ENCODE data around the gene BCKDK. TPM values are rescaled to one million over a fixed set of nuclear protein-coding genes. Genes with fewer than 3 reads are reported as not detected.
A peak's percentile ranks its signal among the peaks of the same experiment; 100 is the strongest.

The BCKDK gene
- total and polyA plus RNA-seq, 2 of the 13 experiments (the other 11 are each of a cell fraction or from before 2014, with no cell fraction given) = 24.9 to 42.6 TPM

- peaks cover 20 to 31% of the 10 kb centered on the region in 2 experiments for H3K36me3 ChIP-seq (replicated peaks in 1 of 2; ENCODE audit: control insufficient read depth in 1 of 2, insufficient read depth in 2 of 2, low read length in 2 of 2)
- in situ Hi-C loops (cut with HindIII; ENCODE audit: extremely low pct_ligation_motif_present, low pct_unique_long_range_greater_than_20kb) = no loop called here
- FAIRE-seq (no peak), DNase-seq (ENCODE audit: low spot score) (no peak), ATAC-seq (no peak)
- H3K4me3 ChIP-seq (replicated peaks in 1 of 3; ENCODE audit: insufficient read depth in 1 of 3, low read depth in 2 of 3, low read length in 3 of 3) = no peak overlapping the region
- ChIA-PET CTCF (ENCODE audit: low intra/inter-chr PET ratio, low total read pairs) (no interaction called here), POLR2A (no interaction called here)
- no peak overlapping the region for H3K9ac ChIP-seq (ENCODE audit: insufficient read depth, low read depth, low read length)
- no peaks in the 10 kb centered on the region for H3K9me3 ChIP-seq (ENCODE audit: low read length)
- TF ChIP-seq RBM22 (optimal IDR thresholded peaks at IDR 0.05; ENCODE audit: low read length) (peak; percentile 22), RCOR2 (CRISPR knock-in tag; IDR thresholded peaks at IDR 0.05) (no peak)
- H2AFZ ChIP-seq (ENCODE audit: low read length) = no peak overlapping the region
- H3K79me2 ChIP-seq (ENCODE audit: insufficient read depth, low read length) = no peaks in the 10 kb centered on the region
- no peaks in the 10 kb centered on the region for H3K4me1 ChIP-seq (ENCODE audit: insufficient read depth, low read length)
- no peak overlapping the region for H3K27ac ChIP-seq (ENCODE audit: extremely low read length, insufficient read depth, low read length)
- 93% methylated on average over 9 of the region's 9 CpGs for WGBS (ENCODE audit: low lambda C conversion rate)
- H3K27me3 ChIP-seq (ENCODE audit: control insufficient read depth in 1 of 2, insufficient read depth in 2 of 2, low read length in 2 of 2) = no peaks in the 10 kb centered on the region
- no peak overlapping the region for H3K4me2 ChIP-seq (ENCODE audit: low read depth, low read length)
- intact Hi-C loops (cut with micrococcal nuclease; ENCODE audit: unreplicated experiment) = no loop called here
- no peaks in the 10 kb centered on the region; the same call in 1 of the 2 replicates for H4K20me1 ChIP-seq (ENCODE audit: insufficient read depth, low read length)
- BruUV-seq (replicated peaks) = no TSS peak
These were observed 25.1 kb upstream of the BCKDK start for GRCh38 chr16:31083081-31083480.

- H3K27ac ChIP-seq (ENCODE audit: extremely low read length, insufficient read depth, low read length) = no peak overlapping the region
- H3K9ac ChIP-seq (ENCODE audit: insufficient read depth, low read depth, low read length) = no peak overlapping the region
- no peaks in the 10 kb centered on the region for H3K4me1 ChIP-seq (ENCODE audit: insufficient read depth, low read length)
- H3K4me2 ChIP-seq (ENCODE audit: low read depth, low read length) = no peak overlapping the region
- no peaks in the 10 kb centered on the region for H3K79me2 ChIP-seq (ENCODE audit: insufficient read depth, low read length)
- no peaks in the 10 kb centered on the region; the same call in 1 of the 2 replicates for H4K20me1 ChIP-seq (ENCODE audit: insufficient read depth, low read length)
- 92% methylated on average over 5 of the region's 5 CpGs for WGBS (ENCODE audit: low lambda C conversion rate)
- TF ChIP-seq, protein P1, sequence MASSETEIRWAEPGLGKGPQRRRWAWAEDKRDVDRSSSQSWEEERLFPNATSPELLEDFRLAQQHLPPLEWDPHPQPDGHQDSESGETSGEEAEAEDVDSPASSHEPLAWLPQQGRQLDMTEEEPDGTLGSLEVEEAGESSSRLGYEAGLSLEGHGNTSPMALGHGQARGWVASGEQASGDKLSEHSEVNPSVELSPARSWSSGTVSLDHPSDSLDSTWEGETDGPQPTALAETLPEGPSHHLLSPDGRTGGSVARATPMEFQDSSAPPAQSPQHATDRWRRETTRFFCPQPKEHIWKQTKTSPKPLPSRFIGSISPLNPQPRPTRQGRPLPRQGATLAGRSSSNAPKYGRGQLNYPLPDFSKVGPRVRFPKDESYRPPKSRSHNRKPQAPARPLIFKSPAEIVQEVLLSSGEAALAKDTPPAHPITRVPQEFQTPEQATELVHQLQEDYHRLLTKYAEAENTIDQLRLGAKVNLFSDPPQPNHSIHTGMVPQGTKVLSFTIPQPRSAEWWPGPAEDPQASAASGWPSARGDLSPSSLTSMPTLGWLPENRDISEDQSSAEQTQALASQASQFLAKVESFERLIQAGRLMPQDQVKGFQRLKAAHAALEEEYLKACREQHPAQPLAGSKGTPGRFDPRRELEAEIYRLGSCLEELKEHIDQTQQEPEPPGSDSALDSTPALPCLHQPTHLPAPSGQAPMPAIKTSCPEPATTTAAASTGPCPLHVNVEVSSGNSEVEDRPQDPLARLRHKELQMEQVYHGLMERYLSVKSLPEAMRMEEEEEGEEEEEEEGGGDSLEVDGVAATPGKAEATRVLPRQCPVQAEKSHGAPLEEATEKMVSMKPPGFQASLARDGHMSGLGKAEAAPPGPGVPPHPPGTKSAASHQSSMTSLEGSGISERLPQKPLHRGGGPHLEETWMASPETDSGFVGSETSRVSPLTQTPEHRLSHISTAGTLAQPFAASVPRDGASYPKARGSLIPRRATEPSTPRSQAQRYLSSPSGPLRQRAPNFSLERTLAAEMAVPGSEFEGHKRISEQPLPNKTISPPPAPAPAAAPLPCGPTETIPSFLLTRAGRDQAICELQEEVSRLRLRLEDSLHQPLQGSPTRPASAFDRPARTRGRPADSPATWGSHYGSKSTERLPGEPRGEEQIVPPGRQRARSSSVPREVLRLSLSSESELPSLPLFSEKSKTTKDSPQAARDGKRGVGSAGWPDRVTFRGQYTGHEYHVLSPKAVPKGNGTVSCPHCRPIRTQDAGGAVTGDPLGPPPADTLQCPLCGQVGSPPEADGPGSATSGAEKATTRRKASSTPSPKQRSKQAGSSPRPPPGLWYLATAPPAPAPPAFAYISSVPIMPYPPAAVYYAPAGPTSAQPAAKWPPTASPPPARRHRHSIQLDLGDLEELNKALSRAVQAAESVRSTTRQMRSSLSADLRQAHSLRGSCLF (CRISPR knock-in tag; IDR thresholded peaks at IDR 0.05; ENCODE audit: borderline replicate concordance) = no peak
- TF ChIP-seq POLR2G (IDR thresholded peaks at IDR 0.05; ENCODE audit: low read depth, low read length) = peak; percentile 43; the same call in 1 of the 2 replicates
- H3K4me3 ChIP-seq (replicated peaks in 1 of 3; ENCODE audit: insufficient read depth in 1 of 3, low read depth in 2 of 3, low read length in 3 of 3) = no peak overlapping the region
- DNase-seq (ENCODE audit: low spot score) (no peak), FAIRE-seq (no peak), ATAC-seq (no peak)
- in situ Hi-C loops (cut with HindIII; ENCODE audit: extremely low pct_ligation_motif_present, low pct_unique_long_range_greater_than_20kb) (no loop called here), intact Hi-C loops (cut with micrococcal nuclease; ENCODE audit: unreplicated experiment) (no loop called here)
- H3K27me3 ChIP-seq (ENCODE audit: control insufficient read depth in 1 of 2, insufficient read depth in 2 of 2, low read length in 2 of 2) = no peaks in the 10 kb centered on the region
- H3K36me3 ChIP-seq (replicated peaks in 1 of 2; ENCODE audit: control insufficient read depth in 1 of 2, insufficient read depth in 2 of 2, low read length in 2 of 2) = peaks cover 18 to 27% of the 10 kb centered on the region in 2 experiments
- ChIA-PET POLR2A (interaction anchor here (1.1 to 3.3 kb wide), 2 partner anchors 9 kb away, joined by 3 to 17 read pairs; partner anchors contain the start of genes ZNF646 and ZNF668), CTCF (ENCODE audit: low intra/inter-chr PET ratio, low total read pairs) (no interaction called here)
- H3K9me3 ChIP-seq (ENCODE audit: low read length) = no peaks in the 10 kb centered on the region
- BruUV-seq (replicated peaks) = no TSS peak
- H2AFZ ChIP-seq (ENCODE audit: low read length) = no peak overlapping the region
These were observed 24.6 kb upstream of the BCKDK start for GRCh38 chr16:31083556-31083955.
